GM06990 (cell line): Measurements from ENCODE around the gene ABLIM1.

Experiments used
- DNase-seq: peaks from one replicate; pipeline ENCODE4 v3.0.0-alpha.2; 2011; ENCODE audit not compliant: insufficient read length; ENCODE audit errors: extremely low read depth
- H3K27me3 ChIP-seq: replicated peaks from 2 replicates; pipeline ENCODE4 v1.6.0; 2011; ENCODE audit warnings: low read length; ENCODE audit not compliant: control insufficient read depth, insufficient read depth
- H3K36me3 ChIP-seq: 2 replicates; pipeline ENCODE4 v1.5.1; 2011; ENCODE audit warnings: low read length; ENCODE audit not compliant: control insufficient read depth, insufficient read depth
- H3K4me3 ChIP-seq: replicated peaks from 2 replicates; pipeline ENCODE4 v1.5.1; 2011; ENCODE audit warnings: low read depth, mild to moderate bottlenecking, control low read depth, low read length
- CTCF ChIP-seq: IDR thresholded peaks from 2 replicates; pipeline ENCODE4 v1.5.1; 2011; ENCODE audit warnings: low read length, control low read depth, mild to moderate bottlenecking, inconsistent platforms; ENCODE audit not compliant: insufficient read depth, poor library complexity, severe bottlenecking

ABLIM1 gene

GRCh38 chr10:114624422-114624821 is 33.7 kb downstream of the ABLIM1 start:
- no peak for DNase-seq
- peaks cover 4% of the 10 kb centered on the region for H3K27me3 ChIP-seq
- no peak for TF ChIP-seq CTCF
- H3K36me3 ChIP-seq: no peaks in the 10 kb centered on the region
- no peak overlapping the region for H3K4me3 ChIP-seq

- DNase-seq: no peak
- H3K4me3 ChIP-seq: no peak overlapping the region
- TF ChIP-seq CTCF: no peak
These were observed 34.3 kb downstream of the ABLIM1 start for GRCh38 chr10:114623661-114624294.

GRCh38 chr10:114623155-114623554 is 34.9 kb downstream of the ABLIM1 start:
- no peaks in the 10 kb centered on the region for H3K36me3 ChIP-seq
- DNase-seq: no peak
- TF ChIP-seq CTCF: no peak
- no peak overlapping the region for H3K4me3 ChIP-seq
- peaks cover 4% of the 10 kb centered on the region for H3K27me3 ChIP-seq

More at GRCh38 chr10:114623661-114624294, 34.3 kb downstream of the ABLIM1 start:
- H3K27me3 ChIP-seq: peaks cover 4% of the 10 kb centered on the region
- no peaks in the 10 kb centered on the region for H3K36me3 ChIP-seq

- DNase-seq: no peak
These were observed 39.4 kb downstream of the ABLIM1 start for GRCh38 chr10:114618722-114619121.

GRCh38 chr10:114616516-114616915 is 41.6 kb downstream of the ABLIM1 start:
- Histone ChIP-seq H3K4me3 (no peak overlapping the region), H3K27me3 (no peaks in the 10 kb centered on the region; the same call in 1 of the 2 replicates), H3K36me3 (no peaks in the 10 kb centered on the region)
- DNase-seq: no peak
- TF ChIP-seq CTCF: no peak

More at GRCh38 chr10:114618722-114619121, 39.4 kb downstream of the ABLIM1 start:
- no peaks in the 10 kb centered on the region; the same call in 1 of the 2 replicates for H3K27me3 ChIP-seq
- H3K36me3 ChIP-seq: no peaks in the 10 kb centered on the region
- no peak for TF ChIP-seq CTCF
- H3K4me3 ChIP-seq: no peak overlapping the region

GRCh38 chr10:114616103-114616502 is 42.0 kb downstream of the ABLIM1 start:
- DNase-seq: no peak
- no peak for TF ChIP-seq CTCF
- no peak overlapping the region for H3K4me3 ChIP-seq
- H3K36me3 ChIP-seq: no peaks in the 10 kb centered on the region
- H3K27me3 ChIP-seq: no peaks in the 10 kb centered on the region; the same call in 1 of the 2 replicates
